WTC11 (cell line): ENCODE results near the gene RAB43. TPM values are rescaled to one million over a fixed set of nuclear protein-coding genes. Genes with fewer than 3 reads are reported as not detected.

Experiments used
- ATAC-seq: fragments of 200-7000 bp; cut with Tn5 transposase; 2 replicates; pipeline ENCODE4 v1.10.0; 2021; ENCODE audit warnings: mild to moderate bottlenecking, moderate library complexity
- CTCF ChIA-PET: fragments of 300-600 bp; sonication (Branson Sonifier 250); formaldehyde crosslinking; loops from one replicate; lab custom pipeline; 2021; ENCODE audit warnings: antibody characterized with exemption; lab: Charles Lee
- POLR2A ChIA-PET: fragments of 350-600 bp; sonication (Branson Sonifier 250); formaldehyde crosslinking; loops from one replicate; lab custom pipeline; 2021; ENCODE audit warnings: antibody characterized with exemption; lab: Charles Lee
- DNase-seq: peaks from one replicate; pipeline ENCODE4 v3.0.0; 2021; ENCODE audit warnings: low spot score
- H3K27ac Mint-ChIP-seq: 2 replicates; pipeline ENCODE4 v1.8.0; 2021; ENCODE audit warnings: mixed read lengths
- H3K27me3 Mint-ChIP-seq: 2 replicates; pipeline ENCODE4 v1.8.0; 2021; ENCODE audit warnings: low read depth, mild to moderate bottlenecking, moderate library complexity, mixed read lengths
- H3K36me3 Mint-ChIP-seq: 2 replicates; pipeline ENCODE4 v1.8.0; 2021; ENCODE audit warnings: mixed read lengths
- H3K4me1 Mint-ChIP-seq: 2 replicates; pipeline ENCODE4 v1.8.0; 2022; ENCODE audit warnings: mixed read lengths
- H3K4me3 Mint-ChIP-seq: 2 replicates; pipeline ENCODE4 v1.8.0; 2021; ENCODE audit warnings: mild to moderate bottlenecking, moderate library complexity, mixed read lengths
- H3K9me3 Mint-ChIP-seq: 2 replicates; pipeline ENCODE4 v1.8.0; 2021; ENCODE audit warnings: mixed read lengths
- ATF1 ChIP-seq: sonication (generic); formaldehyde crosslinking; IDR thresholded peaks from 2 replicates; pipeline ENCODE4 v1.8.1; 2023; ENCODE audit warnings: mild to moderate bottlenecking, moderate library complexity, missing genetic modification reagents
- CREB1 ChIP-seq: sonication (generic); formaldehyde crosslinking; IDR thresholded peaks from 2 replicates; pipeline ENCODE4 v1.8.0; 2023; ENCODE audit warnings: mild to moderate bottlenecking, missing genetic modification reagents
- CREM ChIP-seq: sonication (generic); formaldehyde crosslinking; IDR thresholded peaks from 2 replicates; pipeline ENCODE4 v1.8.1; 2022; ENCODE audit warnings: mild to moderate bottlenecking, missing genetic modification reagents, moderate library complexity
- EMX1 ChIP-seq: fragments of 250-450 bp; sonication (Bioruptor Pico); IDR thresholded peaks from 2 replicates; pipeline ENCODE4 v1.8.0; 2021; ENCODE audit warnings: mild to moderate bottlenecking
- JAZF1 ChIP-seq: fragments of 250-450 bp; sonication (Bioruptor Pico); IDR thresholded peaks from 2 replicates; pipeline ENCODE4 v1.9.0; 2021; ENCODE audit warnings: moderate library complexity, mild to moderate bottlenecking, inconsistent platforms
- MYBL2 ChIP-seq: sonication (generic); formaldehyde crosslinking; IDR thresholded peaks from 2 replicates; pipeline ENCODE4 v1.8.1; 2023; ENCODE audit warnings: mild to moderate bottlenecking, moderate library complexity, missing genetic modification reagents
- NFYB ChIP-seq: sonication (generic); formaldehyde crosslinking; conservative IDR thresholded peaks from 2 replicates; pipeline ENCODE4 v1.8.0; 2022; ENCODE audit warnings: low read depth, missing genetic modification reagents
- NR2C2 ChIP-seq: sonication (generic); formaldehyde crosslinking; IDR thresholded peaks from 2 replicates; pipeline ENCODE4 v1.8.0; 2022; ENCODE audit warnings: mild to moderate bottlenecking, missing genetic modification reagents
- NR3C1 ChIP-seq: sonication (generic); formaldehyde crosslinking; conservative IDR thresholded peaks from 2 replicates; pipeline ENCODE4 v1.8.1; 2023; ENCODE audit warnings: low read depth, mild to moderate bottlenecking, missing genetic modification reagents
- PRRX2 ChIP-seq: fragments of 250-450 bp; sonication (Bioruptor Pico); IDR thresholded peaks from 2 replicates; pipeline ENCODE4 v1.8.0; 2021; ENCODE audit warnings: mild to moderate bottlenecking
- TP53 ChIP-seq: sonication (generic); formaldehyde crosslinking; IDR thresholded peaks from 2 replicates; pipeline ENCODE4 v1.8.1; 2023; ENCODE audit warnings: mild to moderate bottlenecking, missing genetic modification reagents
- ZNF416 ChIP-seq: fragments of 250-450 bp; sonication (Bioruptor Pico); IDR thresholded peaks from 2 replicates; pipeline ENCODE4 v1.9.0; 2021; ENCODE audit warnings: mild to moderate bottlenecking, inconsistent platforms
- total RNA-seq: library from RNA; stranded (reverse); gene quantifications from 3 replicates; pipeline ENCODE4 v1.2.3, GENCODE V29; 2021
- TF ChIP-seq, protein P1 (sequence below): fragments of 250-450 bp; sonication (Bioruptor Pico); IDR thresholded peaks from 2 replicates; pipeline ENCODE4 v1.9.0; 2021; ENCODE audit warnings: mild to moderate bottlenecking
- TF ChIP-seq, protein P2 (sequence below): sonication (generic); formaldehyde crosslinking; IDR thresholded peaks from 2 replicates; pipeline ENCODE4 v1.8.0; 2022; ENCODE audit warnings: mild to moderate bottlenecking, missing genetic modification reagents
- TF ChIP-seq, protein P3 (sequence below): fragments of 250-450 bp; sonication (Bioruptor Pico); IDR thresholded peaks from 2 replicates; pipeline ENCODE4 v1.8.0; 2021; ENCODE audit warnings: mild to moderate bottlenecking
- TF ChIP-seq, protein P4 (sequence below): sonication (generic); formaldehyde crosslinking; IDR thresholded peaks from 2 replicates; pipeline ENCODE4 v1.8.0; 2022; ENCODE audit warnings: mild to moderate bottlenecking, missing genetic modification reagents
- TF ChIP-seq, protein P5 (sequence below): sonication (generic); formaldehyde crosslinking; IDR thresholded peaks from 2 replicates; pipeline ENCODE4 v1.8.1; 2022; ENCODE audit warnings: low read depth, mild to moderate bottlenecking, moderate library complexity, missing genetic modification reagents, borderline replicate concordance

Gene RAB43
- total RNA-seq, 1 experiment from 2014 or later = 34.5 TPM

DNA sequence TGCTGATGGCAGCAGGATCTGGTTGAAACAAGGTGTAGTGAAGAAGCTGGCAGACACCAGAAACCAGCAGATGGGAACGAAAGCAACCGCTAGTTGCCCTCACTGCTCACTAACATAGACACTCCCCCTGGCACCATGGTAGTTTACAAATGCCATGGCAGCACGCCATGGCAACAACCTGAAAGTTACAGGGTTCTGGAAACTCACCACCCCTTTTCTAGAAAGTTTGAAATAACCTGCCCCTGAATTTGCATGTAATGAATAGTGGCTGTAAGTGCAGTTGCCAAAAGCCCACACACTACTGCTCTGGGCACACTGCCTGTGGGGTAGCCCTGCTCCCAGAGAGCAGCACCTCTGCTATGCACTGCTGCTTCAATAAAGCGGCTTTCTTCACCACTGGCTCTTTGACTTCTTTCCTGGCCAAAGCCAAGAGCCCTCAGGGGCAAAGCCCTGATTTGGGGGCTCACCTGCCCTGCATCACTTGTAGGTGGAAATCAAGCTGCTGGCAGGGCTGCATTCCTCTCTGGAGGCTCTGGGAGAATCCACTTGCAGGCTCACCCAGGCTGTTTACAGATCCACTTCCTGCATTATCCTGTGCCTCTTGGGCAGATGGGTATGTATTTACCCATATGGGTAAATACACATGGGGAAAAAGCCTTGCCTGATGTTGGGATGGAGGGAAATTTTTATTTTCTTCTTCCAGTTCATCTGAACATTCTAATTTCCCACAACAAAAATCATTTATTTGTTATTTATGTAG, 63.0 kb downstream of the RAB43 start (continued):
- TF ChIP-seq ATF1 (CRISPR knock-in tag) = no peak

DNA sequence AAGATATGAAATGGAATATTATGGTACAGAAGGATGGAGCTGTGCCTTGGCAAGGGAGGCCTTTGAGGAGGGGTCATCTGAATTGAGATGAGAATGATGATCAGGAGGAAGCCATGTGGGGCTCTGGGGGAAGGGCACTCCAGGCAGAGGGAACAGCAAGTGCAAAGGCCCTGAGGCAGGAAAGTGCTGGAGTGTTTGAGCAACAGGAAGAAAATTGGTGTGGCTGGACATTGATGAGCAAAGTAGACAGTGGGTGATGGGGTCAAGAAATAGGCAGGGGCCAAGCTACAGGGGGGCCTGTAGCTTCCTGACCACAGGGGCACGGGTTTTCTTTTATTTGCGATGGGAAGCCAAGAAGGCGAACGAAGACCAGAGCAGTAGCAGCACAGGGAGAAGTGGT, 64.4 kb downstream of the RAB43 start:
- no peaks in the 10 kb centered on the region for H3K36me3 Mint-ChIP-seq

DNA sequence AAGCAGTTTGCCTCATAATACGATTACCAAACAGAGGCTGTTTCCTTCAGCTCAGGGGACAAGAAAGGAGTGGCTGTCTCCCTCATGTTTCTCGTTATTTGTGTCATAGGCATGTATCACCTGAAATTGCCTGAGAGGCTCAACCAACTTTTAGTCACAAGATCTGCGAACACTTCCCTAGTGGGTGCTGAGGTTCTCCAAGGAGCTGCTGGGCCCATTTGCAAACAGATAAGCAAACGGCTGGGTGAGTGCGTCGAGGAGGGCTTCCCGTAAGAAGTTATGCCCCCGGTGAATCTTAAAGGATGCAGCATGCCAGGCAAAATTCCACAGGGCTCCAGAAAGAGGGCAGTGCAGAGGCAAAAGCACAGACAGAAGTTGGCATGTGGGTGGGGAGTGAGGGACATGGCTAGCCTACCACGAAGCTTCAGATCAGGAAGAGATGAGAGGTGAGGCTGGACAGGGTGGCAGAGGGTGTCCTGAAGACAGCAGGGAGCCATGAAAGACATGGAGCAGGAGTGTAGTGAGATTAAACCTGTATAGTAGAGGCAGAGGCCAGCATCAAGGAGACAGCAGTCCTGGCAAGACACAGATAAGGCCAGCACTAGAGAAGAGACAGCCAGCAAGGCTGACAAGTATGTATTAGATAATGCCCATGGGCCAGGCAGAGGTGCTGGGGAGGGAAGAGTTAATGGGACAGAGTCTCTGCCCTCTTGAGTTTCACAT, 65.0 kb downstream of the RAB43 start:
- peaks cover 5% of the 10 kb centered on the region for H3K27me3 Mint-ChIP-seq
- H3K27ac Mint-ChIP-seq = no peak overlapping the region
- ChIA-PET POLR2A (no interaction called here), CTCF (no interaction called here)
- TF ChIP-seq ZNF416 (CRISPR knock-in tag) (no peak), EMX1 (CRISPR knock-in tag) (no peak)
- no peaks in the 10 kb centered on the region for H3K9me3 Mint-ChIP-seq
- no peak for ATAC-seq
- no peaks in the 10 kb centered on the region for H3K36me3 Mint-ChIP-seq
- no peak for DNase-seq
- H3K4me3 Mint-ChIP-seq = no peak overlapping the region
- 0 out of 2 replicates have a peak, but pooled peaks cover 3% of the 10 kb centered on the region for H3K4me1 Mint-ChIP-seq

More for the DNA sequence above, 64.4 kb downstream of the RAB43 start:
- H3K9me3 Mint-ChIP-seq = no peaks in the 10 kb centered on the region
- ATAC-seq = no peak
- ChIA-PET POLR2A (no interaction called here), CTCF (interaction anchor here (0.9 kb wide), 1 partner anchor 11 kb away, joined by 3 read pairs; no protein-coding TSS in a partner anchor)
- H3K27me3 Mint-ChIP-seq = peaks cover 5% of the 10 kb centered on the region
- no peak for DNase-seq
- TF ChIP-seq, protein P1, sequence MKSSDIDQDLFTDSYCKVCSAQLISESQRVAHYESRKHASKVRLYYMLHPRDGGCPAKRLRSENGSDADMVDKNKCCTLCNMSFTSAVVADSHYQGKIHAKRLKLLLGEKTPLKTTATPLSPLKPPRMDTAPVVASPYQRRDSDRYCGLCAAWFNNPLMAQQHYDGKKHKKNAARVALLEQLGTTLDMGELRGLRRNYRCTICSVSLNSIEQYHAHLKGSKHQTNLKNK = no peak
- TF ChIP-seq CREM = no peak
- no peak for TF ChIP-seq TP53 (CRISPR knock-in tag)
- TF ChIP-seq, protein P2, sequence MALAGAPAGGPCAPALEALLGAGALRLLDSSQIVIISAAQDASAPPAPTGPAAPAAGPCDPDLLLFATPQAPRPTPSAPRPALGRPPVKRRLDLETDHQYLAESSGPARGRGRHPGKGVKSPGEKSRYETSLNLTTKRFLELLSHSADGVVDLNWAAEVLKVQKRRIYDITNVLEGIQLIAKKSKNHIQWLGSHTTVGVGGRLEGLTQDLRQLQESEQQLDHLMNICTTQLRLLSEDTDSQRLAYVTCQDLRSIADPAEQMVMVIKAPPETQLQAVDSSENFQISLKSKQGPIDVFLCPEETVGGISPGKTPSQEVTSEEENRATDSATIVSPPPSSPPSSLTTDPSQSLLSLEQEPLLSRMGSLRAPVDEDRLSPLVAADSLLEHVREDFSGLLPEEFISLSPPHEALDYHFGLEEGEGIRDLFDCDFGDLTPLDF (CRISPR knock-in tag) = no peak
- no peak for TF ChIP-seq NR3C1 (CRISPR knock-in tag)
- no peak for TF ChIP-seq CREB1
- no peak for TF ChIP-seq MYBL2 (CRISPR knock-in tag)
- TF ChIP-seq, protein P3, sequence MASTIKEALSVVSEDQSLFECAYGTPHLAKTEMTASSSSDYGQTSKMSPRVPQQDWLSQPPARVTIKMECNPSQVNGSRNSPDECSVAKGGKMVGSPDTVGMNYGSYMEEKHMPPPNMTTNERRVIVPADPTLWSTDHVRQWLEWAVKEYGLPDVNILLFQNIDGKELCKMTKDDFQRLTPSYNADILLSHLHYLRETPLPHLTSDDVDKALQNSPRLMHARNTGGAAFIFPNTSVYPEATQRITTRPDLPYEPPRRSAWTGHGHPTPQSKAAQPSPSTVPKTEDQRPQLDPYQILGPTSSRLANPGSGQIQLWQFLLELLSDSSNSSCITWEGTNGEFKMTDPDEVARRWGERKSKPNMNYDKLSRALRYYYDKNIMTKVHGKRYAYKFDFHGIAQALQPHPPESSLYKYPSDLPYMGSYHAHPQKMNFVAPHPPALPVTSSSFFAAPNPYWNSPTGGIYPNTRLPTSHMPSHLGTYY (CRISPR knock-in tag) = no peak
- TF ChIP-seq, protein P4, sequence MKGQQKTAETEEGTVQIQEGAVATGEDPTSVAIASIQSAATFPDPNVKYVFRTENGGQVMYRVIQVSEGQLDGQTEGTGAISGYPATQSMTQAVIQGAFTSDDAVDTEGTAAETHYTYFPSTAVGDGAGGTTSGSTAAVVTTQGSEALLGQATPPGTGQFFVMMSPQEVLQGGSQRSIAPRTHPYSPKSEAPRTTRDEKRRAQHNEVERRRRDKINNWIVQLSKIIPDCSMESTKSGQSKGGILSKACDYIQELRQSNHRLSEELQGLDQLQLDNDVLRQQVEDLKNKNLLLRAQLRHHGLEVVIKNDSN (CRISPR knock-in tag) = no peak
- TF ChIP-seq JAZF1 (CRISPR knock-in tag) = no peak
- TF ChIP-seq NFYB = no peak
- TF ChIP-seq, protein P5, sequence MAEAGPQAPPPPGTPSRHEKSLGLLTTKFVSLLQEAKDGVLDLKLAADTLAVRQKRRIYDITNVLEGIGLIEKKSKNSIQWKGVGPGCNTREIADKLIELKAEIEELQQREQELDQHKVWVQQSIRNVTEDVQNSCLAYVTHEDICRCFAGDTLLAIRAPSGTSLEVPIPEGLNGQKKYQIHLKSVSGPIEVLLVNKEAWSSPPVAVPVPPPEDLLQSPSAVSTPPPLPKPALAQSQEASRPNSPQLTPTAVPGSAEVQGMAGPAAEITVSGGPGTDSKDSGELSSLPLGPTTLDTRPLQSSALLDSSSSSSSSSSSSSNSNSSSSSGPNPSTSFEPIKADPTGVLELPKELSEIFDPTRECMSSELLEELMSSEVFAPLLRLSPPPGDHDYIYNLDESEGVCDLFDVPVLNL (CRISPR knock-in tag) = no peak
- TF ChIP-seq NR2C2 (CRISPR knock-in tag) = no peak
- no peak for TF ChIP-seq PRRX2 (CRISPR knock-in tag)
- H3K4me3 Mint-ChIP-seq = no peak overlapping the region
- H3K27ac Mint-ChIP-seq = no peak overlapping the region
- 0 out of 2 replicates have a peak, but pooled peaks cover 3% of the 10 kb centered on the region for H3K4me1 Mint-ChIP-seq
